HG02623 (cell line): ENCODE measurements around the gene PROX1.

Experiments
- ATAC-seq: cut with Tn5 transposase; IDR thresholded peaks from one replicate; pipeline ENCODE4 v1.9.1; 2021; ENCODE audit warnings: moderate library complexity; ENCODE audit not compliant: unreplicated experiment

Gene PROX1

GRCh38 chr1:213979751-213980586 is 7.8 kb upstream of the PROX1 start:
- no peak for ATAC-seq

- ATAC-seq, result no peak
These were observed 6.9 kb upstream of the PROX1 start for GRCh38 chr1:213980906-213981305.

- no peak for ATAC-seq
These were observed 5.5 kb upstream of the PROX1 start for GRCh38 chr1:213982289-213982671.

- ATAC-seq, result no peak
These were observed 4.9 kb upstream of the PROX1 start for GRCh38 chr1:213982672-213983492.

- ATAC-seq, result no peak
These were observed 4.0 kb upstream of the PROX1 start for GRCh38 chr1:213983493-213984386.

- no peak for ATAC-seq
These were observed 3.2 kb upstream of the PROX1 start for GRCh38 chr1:213984387-213985208.

- no peak for ATAC-seq
These were observed 2.4 kb upstream of the PROX1 start for GRCh38 chr1:213985209-213986019.

- no peak for ATAC-seq
These were observed 1.5 kb upstream of the PROX1 start for GRCh38 chr1:213986020-213986924.

- no peak for ATAC-seq
These were observed 885 bp upstream of the PROX1 start for GRCh38 chr1:213986925-213987250.

- peak; percentile 33 for ATAC-seq
These were observed 299 bp upstream of the PROX1 start for GRCh38 chr1:213987422-213987926.

GRCh38 chr1:213988507-213989001 is 781 bp downstream of the PROX1 start:
- no peak for ATAC-seq

GRCh38 chr1:213989002-213989855 is 1.5 kb downstream of the PROX1 start:
- ATAC-seq, result no peak

- ATAC-seq, result no peak
These were observed 6.2 kb downstream of the PROX1 start for GRCh38 chr1:213993929-213994328.

- ATAC-seq, result no peak
These were observed 7.1 kb downstream of the PROX1 start for GRCh38 chr1:213994888-213995287.

- no peak for ATAC-seq
These were observed 7.8 kb downstream of the PROX1 start for GRCh38 chr1:213995603-213996002.

GRCh38 chr1:213996320-213997037 is 8.7 kb downstream of the PROX1 start:
- ATAC-seq, result no peak
